Tracheal epithelial cell (primary cell): Measurements from ENCODE around the gene DNMT3A. TPM values are rescaled to one million over a fixed set of nuclear protein-coding genes. Genes with fewer than 3 reads are reported as not detected.

Experiments
- total RNA-seq: library from RNA; depleted of rRNA; stranded (reverse); fragments of >200 nt; gene quantifications from 2 replicates; pipeline ENCODE4 v1.2.1, GENCODE V29; 2014

The DNMT3A gene
- 7.5 and 8.2 TPM in 2 replicates for total RNA-seq

DNA sequence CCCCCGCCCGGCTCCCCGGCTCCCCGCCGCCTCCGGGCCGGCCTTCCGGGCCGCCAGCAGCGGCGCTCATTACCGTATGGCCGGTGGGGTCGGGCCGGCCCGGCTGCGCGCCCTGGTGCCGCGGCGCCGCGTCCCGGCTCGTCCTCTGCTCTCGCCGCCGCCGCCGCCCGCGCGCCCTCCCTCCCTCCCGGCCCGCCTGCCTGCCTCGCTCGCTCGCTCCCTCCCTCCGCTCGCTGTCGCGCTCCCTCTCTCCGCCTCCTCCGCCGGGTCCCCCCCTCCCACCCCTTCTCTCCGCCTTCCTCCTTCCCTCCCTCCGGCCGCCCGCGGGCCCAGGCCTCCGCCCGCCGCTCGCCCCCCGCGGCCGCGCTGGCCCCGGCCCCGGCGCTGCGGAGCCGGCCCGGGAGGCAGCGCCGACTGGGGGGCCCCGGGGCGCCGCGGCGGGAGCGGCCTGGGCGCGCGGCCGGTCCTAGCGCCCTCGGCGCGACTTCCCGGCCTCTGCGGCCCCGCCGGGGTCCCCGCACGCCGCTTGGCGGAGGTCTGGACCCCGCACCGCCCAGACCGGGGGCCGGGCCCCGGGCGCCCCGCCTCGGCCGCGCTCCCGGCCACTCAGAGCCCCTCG lies at the start of gene DNMT3A:
Gene DNMT3A, minus strand, starts transcription at position 173 of the 619 bp plus-strand sequence. CDS start 27,941 bp downstream, outside the sequence.

Other genes starting within 250 kb of the DNMT3A start
- 0.72 TPM in 1 of 2 replicates, not detected in the other for gene POMC, start 173.3 kb downstream of the DNMT3A start, total RNA-seq